Upper lobe of right lung (tissue), 1 donor: Measurements from ENCODE around the gene FRS3. TPM values are rescaled to one million over a fixed set of nuclear protein-coding genes. Genes with fewer than 3 reads are reported as not detected.

Experiments used
- ATAC-seq: fragments of 200-7000 bp; cut with Tn5 transposase; one replicate; pipeline ENCODE4 v1.9.1; 2020; ENCODE audit warnings: mild to moderate bottlenecking, moderate library complexity
- DNase-seq: peaks from one replicate; pipeline ENCODE4 v3.0.0-alpha.2; 2020
- H3K27ac ChIP-seq: fragments of 200-600 bp; one replicate; pipeline ENCODE4 v1.8.0; 2022
- H3K27me3 ChIP-seq: fragments of 200-600 bp; one replicate; pipeline ENCODE4 v1.8.0; 2022; ENCODE audit warnings: mild to moderate bottlenecking
- H3K36me3 ChIP-seq: fragments of 200-600 bp; one replicate; pipeline ENCODE4 v1.8.0; 2022
- H3K4me1 ChIP-seq: fragments of 200-600 bp; one replicate; pipeline ENCODE4 v1.8.0; 2022
- H3K4me3 ChIP-seq: fragments of 200-600 bp; one replicate; pipeline ENCODE4 v1.8.0; 2022; ENCODE audit warnings: mild to moderate bottlenecking
- H3K9me3 ChIP-seq: fragments of 200-600 bp; one replicate; pipeline ENCODE4 v1.8.0; 2022
- CTCF ChIP-seq: fragments of 200-600 bp; IDR thresholded peaks from one replicate; pipeline ENCODE4 v1.8.0; 2022; ENCODE audit warnings: antibody characterized with exemption
- intact Hi-C: fragments of 100-400 bp; cut with DNase I; formaldehyde crosslinking; loops from one replicate; pipeline ENCODE4 v1.11.0; 2022
- total RNA-seq: library from RNA; stranded (reverse); fragmentation: NEBNext Ultra II Directional; extraction: Animal tissue kit (Norgen Biotek cat#: 25700); gene quantifications from one replicate; pipeline ENCODE4 v1.2.1, GENCODE V29; 2021
- donor health status: DM: no; HTN: yes; CAD: no; lungs with severe emphysema.

The FRS3 gene
- total RNA-seq, 1 donor from 2014 or later, result 8.5 TPM

GRCh38 chr6:41787219-41787917 lies 7.7 kb upstream of the FRS3 start, which contains the start of gene TOMM6:
Gene TOMM6, plus strand, starts transcription at chr6:41787694. Its CDS starts 4 bp downstream, at chr6:41787698.
- Histone ChIP-seq H3K4me3 (peak within 1 kb of the TSS; percentile 98), H3K36me3 (peaks cover 34% of the 10 kb centered on the region), H3K27ac (peak within 1 kb of the TSS; percentile 98), H3K9me3 (no peaks in the 10 kb centered on the region), H3K4me1 (peaks cover 48% of the 10 kb centered on the region), H3K27me3 (no peaks in the 10 kb centered on the region)
- DNase-seq, result peak; percentile 98
- peak; percentile 89 for TF ChIP-seq CTCF
- intact Hi-C loops, result loop anchor here (5.0 to 10.0 kb wide), 2 partner anchors 147 to 255 kb away; no protein-coding TSS in a partner anchor
- ATAC-seq, result peak; percentile 93

DNA sequence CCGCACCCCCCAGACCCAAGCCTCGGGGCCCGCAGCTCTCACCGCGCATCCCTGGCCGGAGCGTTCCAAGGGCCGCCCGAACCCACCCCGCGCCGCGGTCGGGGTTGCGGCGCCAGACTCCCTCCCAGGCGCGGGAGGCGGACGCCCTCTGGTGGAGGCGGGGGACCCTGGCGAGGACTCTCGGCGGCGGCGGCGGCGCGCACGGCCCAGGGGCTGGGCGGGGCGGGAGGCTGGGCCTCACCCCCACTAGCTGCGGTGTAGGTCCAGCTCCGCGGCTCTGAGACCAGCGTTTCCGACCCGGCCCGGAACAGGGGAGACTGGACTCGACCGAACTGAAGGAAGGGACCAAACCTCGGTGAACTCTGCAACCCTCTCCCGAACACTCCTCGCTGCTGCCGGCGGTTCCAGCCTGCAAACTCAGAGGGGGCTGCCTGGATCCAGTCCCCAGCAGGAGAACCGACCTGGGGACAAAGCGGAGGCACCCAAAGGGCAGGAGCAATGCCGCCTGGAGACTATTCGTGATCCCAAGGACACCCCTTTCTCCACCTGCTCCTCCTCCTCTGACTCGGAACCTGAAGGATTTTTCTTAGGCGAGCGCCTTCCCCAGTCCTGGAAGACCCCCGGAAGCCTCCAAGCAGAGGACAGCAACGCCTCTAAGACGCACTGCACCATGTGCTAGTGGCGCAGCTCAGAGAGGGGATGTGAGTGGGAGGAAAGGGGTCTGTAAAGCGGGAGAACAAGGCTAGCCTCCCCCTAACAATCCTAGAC lies 6.9 kb upstream of the FRS3 start:
- Histone ChIP-seq H3K9me3 (no peaks in the 10 kb centered on the region), H3K27me3 (no peaks in the 10 kb centered on the region), H3K36me3 (peaks cover 27% of the 10 kb centered on the region), H3K4me1 (peaks cover 53% of the 10 kb centered on the region), H3K27ac (peak overlapping the region; percentile 98), H3K4me3 (peak overlapping the region; percentile 98)
- peak; percentile 75 for TF ChIP-seq CTCF
- ATAC-seq (peak; percentile 93), DNase-seq (peak; percentile 95)
- intact Hi-C loops, result loop anchor here (5.0 to 10.0 kb wide), 2 partner anchors 148 to 256 kb away; no protein-coding TSS in a partner anchor

DNA sequence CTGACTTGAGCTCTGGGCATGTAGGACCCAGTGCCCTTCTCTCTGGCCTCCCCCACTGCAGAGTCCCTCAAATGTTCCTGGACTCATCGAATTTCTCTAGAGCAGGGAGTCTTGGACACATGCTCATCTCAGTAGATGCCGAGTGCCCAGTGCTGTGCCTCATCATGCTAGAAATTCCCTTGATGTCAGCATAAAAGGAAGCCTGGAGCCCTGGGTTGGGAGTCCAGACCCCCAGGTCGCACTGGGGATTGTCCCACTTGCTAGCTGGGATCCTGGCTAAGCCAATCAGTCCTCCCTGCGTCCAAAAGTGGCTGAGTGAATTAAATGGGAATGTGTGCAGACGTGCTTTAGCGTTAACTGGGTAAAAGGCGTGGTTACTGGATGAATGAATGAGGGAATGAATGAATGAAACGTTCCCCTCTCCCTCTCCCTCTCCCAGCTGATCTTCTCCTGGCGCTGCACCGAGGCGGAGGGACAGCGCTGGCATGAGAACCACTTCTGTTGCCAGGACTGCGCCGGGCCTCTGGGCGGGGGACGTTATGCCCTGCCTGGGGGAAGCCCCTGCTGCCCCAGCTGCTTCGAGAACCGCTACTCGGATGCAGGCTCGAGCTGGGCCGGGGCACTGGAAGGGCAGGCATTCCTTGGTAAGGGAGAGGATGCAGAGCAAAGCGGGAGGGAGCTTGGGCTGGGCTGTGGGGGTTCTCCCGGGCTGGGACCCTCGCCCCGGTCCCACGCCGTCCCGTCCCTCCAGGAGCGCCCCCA lies 6.2 kb upstream of the FRS3 start:
- peaks cover 59% of the 10 kb centered on the region for H3K4me1 ChIP-seq
- no peaks in the 10 kb centered on the region for H3K27me3 ChIP-seq
- no peak for DNase-seq
- no peak for ATAC-seq
- H3K4me3 ChIP-seq, result peak overlapping the region; percentile 98
- H3K27ac ChIP-seq, result peak overlapping the region; percentile 98
- TF ChIP-seq CTCF, result no peak
- H3K9me3 ChIP-seq, result no peaks in the 10 kb centered on the region
- peaks cover 19% of the 10 kb centered on the region for H3K36me3 ChIP-seq
- intact Hi-C loops, result loop anchor here (5.0 to 10.0 kb wide), 2 partner anchors 149 to 256 kb away; no protein-coding TSS in a partner anchor

DNA sequence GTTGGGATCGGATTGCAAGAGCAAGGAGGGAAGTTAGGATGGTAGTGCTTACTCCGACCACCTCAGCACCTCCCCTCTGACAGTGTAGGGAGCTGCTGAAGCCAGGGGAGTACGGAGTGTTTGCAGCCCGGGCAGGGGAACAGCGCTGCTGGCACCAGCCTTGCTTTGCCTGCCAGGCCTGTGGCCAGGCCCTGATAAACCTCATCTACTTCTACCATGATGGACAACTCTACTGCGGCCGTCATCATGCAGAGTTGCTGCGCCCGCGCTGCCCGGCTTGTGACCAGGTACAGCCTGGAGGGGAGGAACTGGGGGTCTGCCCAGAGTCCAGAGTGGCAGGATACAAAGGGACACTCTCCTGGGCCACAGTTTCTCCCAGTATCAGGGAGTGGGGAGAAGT lies 5.6 kb upstream of the FRS3 start:
- no peak overlapping the region for H3K4me3 ChIP-seq
- ATAC-seq (no peak), DNase-seq (no peak)
- no peak for TF ChIP-seq CTCF
- H3K4me1 ChIP-seq, result peaks cover 59% of the 10 kb centered on the region
- peak overlapping the region; percentile 36 for H3K27ac ChIP-seq
- no peaks in the 10 kb centered on the region for H3K9me3 ChIP-seq
- intact Hi-C loops, result loop anchor here (5.0 to 10.0 kb wide), 2 partner anchors 150 to 257 kb away; no protein-coding TSS in a partner anchor
- H3K36me3 ChIP-seq, result peaks cover 13% of the 10 kb centered on the region
- no peaks in the 10 kb centered on the region for H3K27me3 ChIP-seq

- H3K27me3 ChIP-seq, result no peaks in the 10 kb centered on the region
- H3K4me1 ChIP-seq, result peaks cover 56% of the 10 kb centered on the region
- H3K9me3 ChIP-seq, result no peaks in the 10 kb centered on the region
- peaks cover 7% of the 10 kb centered on the region for H3K36me3 ChIP-seq
- no peak for DNase-seq
- ATAC-seq, result no peak
- intact Hi-C loops, result loop anchor here (5.0 to 10.0 kb wide), 2 partner anchors 150 to 258 kb away; no protein-coding TSS in a partner anchor
- no peak overlapping the region for H3K4me3 ChIP-seq
- H3K27ac ChIP-seq, result peak overlapping the region; percentile 36
- no peak for TF ChIP-seq CTCF
Observed at GRCh38 chr6:41784581-41785171, 5.0 kb upstream of the FRS3 start.
